Activated CD4-positive, alpha-beta memory T cell treated with anti-CD3 and anti-CD28 coated beads for 36 hours (primary cell): Measurements from ENCODE around the gene SRBD1. TPM values are rescaled to one million over a fixed set of nuclear protein-coding genes. Genes with fewer than 3 reads are reported as not detected.

Experiments used
- CTCF ChIA-PET: fragments of 350-600 bp; sonication (Branson Sonifier 250); formaldehyde crosslinking; loops from one replicate; lab custom pipeline; 2021; ENCODE audit warnings: antibody characterized with exemption, inconsistent platforms; lab: Charles Lee
- POLR2A ChIA-PET: fragments of 350-600 bp; sonication (Branson Sonifier 250); formaldehyde crosslinking; loops from one replicate; lab custom pipeline; 2021; ENCODE audit warnings: antibody characterized with exemption; lab: Charles Lee
- DNase-seq: peaks from one replicate; pipeline ENCODE4 v3.0.0-alpha.2; 2020
- H3K27ac Mint-ChIP-seq: one replicate; pipeline ENCODE4 v1.8.0; 2021; ENCODE audit warnings: mixed read lengths
- H3K27me3 Mint-ChIP-seq: one replicate; pipeline ENCODE4 v1.8.0; 2021; ENCODE audit warnings: mixed read lengths
- H3K36me3 Mint-ChIP-seq: one replicate; pipeline ENCODE4 v1.8.0; 2021; ENCODE audit warnings: mixed read lengths
- H3K4me1 Mint-ChIP-seq: one replicate; pipeline ENCODE4 v1.8.0; 2021; ENCODE audit warnings: low read depth, mixed read lengths
- H3K4me3 Mint-ChIP-seq: one replicate; pipeline ENCODE4 v1.8.0; 2021; ENCODE audit warnings: mild to moderate bottlenecking, mixed read lengths
- H3K9me3 Mint-ChIP-seq: one replicate; pipeline ENCODE4 v1.8.0; 2021; ENCODE audit warnings: mixed read lengths
- intact Hi-C: fragments of 100-400 bp; cut with micrococcal nuclease; formaldehyde crosslinking; loops from one replicate; pipeline ENCODE4 v1.15.1; 2023
- total RNA-seq, 2 experiments: library from RNA; stranded (reverse); gene quantifications; one replicate each; pipeline ENCODE4 v1.2.3, GENCODE V29; 2021

SRBD1 gene
- total RNA-seq, 2 experiments from 2014 or later = 19.3 to 20.5 TPM

DNA sequence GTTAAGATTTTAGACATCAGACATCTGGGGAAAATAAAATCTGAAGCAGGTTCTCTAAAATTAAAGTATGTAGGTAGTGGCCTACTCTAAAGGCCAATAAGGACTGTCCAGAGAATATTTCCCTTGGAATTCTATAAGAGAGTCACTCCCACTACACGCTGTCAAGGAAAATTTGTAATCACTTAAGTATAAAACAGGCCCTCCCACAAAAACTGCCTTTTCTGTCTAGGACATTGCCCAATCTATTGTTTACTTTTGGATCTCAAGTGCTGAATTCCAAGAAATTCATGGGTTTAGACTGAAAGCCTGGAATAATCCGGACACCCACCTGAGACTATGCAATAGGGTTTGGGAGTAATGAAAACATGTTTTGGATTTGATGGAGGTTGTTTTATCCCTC is 1.7 kb upstream of the SRBD1 start:
- Mint-ChIP-seq H3K27ac (peak overlapping the region; percentile 50), H3K4me3 (no peak overlapping the region), H3K36me3 (no peaks in the 10 kb centered on the region), H3K4me1 (peaks cover 18% of the 10 kb centered on the region), H3K27me3 (no peaks in the 10 kb centered on the region), H3K9me3 (no peaks in the 10 kb centered on the region)
- ChIA-PET POLR2A (interaction anchor here (1.2 kb wide), 1 partner anchor 37 kb away, joined by 3 read pairs; no protein-coding TSS in a partner anchor), CTCF (interaction anchor here (1.1 kb wide), 1 partner anchor 166 kb away, joined by 3 read pairs; no protein-coding TSS in a partner anchor)
- intact Hi-C loops = no loop called here
- DNase-seq = no peak

DNA sequence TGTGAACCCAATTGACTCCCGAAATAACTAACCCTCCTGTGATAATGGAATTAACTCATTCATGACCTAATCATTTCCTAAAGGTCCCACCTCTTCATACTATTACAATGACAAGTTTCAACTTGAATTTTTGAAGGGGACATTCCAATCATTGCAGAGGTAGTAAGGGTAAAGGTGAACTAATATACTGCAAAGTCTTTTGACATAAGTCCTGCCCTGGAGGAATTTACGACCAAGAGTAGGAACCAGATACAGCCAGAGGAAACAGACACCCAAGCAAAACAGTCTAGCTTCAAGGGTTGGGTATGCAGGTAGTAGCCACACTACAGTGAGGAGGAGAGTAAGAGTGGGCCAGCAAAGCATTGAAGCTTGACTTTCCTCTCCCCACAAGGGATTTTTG is 1.2 kb upstream of the SRBD1 start:
- no peak for DNase-seq
- CTCF ChIA-PET = interaction anchor here (1.1 kb wide), 1 partner anchor 166 kb away, joined by 3 read pairs; no protein-coding TSS in a partner anchor
- Mint-ChIP-seq H3K27ac (peak overlapping the region; percentile 50), H3K36me3 (no peaks in the 10 kb centered on the region), H3K27me3 (no peaks in the 10 kb centered on the region), H3K4me3 (no peak overlapping the region), H3K9me3 (no peaks in the 10 kb centered on the region), H3K4me1 (peaks cover 18% of the 10 kb centered on the region)
- intact Hi-C loops = no loop called here
- POLR2A ChIA-PET = interaction anchor here (1.2 kb wide), 1 partner anchor 38 kb away, joined by 3 read pairs; no protein-coding TSS in a partner anchor

DNA sequence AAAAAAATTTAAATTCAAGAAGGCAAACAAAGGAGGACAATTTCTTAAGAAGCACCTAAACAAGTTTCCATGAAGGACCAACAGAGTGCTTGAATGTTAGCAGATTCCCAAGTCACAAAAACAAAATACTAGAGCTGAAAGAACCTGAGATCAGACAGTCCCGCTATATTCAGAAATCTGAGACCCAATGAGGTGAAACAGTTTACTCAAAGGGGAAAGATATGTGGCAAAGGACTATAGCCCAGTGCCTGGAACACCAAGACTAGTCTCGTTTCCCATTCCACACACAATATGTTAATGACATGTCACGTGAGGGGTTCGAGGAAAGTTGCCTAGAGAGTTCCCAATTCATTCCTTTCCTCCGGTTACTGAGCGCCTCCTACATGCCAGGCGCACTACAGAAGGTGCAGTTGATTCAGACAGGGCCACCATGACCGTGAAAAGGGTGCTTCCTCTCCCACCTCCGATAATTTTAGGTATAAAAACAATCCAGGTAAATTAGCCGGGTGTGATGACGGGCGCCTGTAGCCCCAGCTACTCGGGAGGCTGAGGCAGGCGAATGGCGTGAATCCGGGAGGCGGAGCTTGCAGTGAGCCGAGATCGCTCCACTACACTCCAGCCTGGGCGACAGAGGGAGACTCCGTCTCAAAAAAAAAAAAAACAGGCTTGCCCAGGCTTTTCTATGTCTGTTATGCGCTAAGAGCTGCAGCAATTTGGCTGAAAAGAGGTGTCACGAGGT is 617 bp downstream of the SRBD1 start:
- H3K9me3 Mint-ChIP-seq = no peaks in the 10 kb centered on the region
- H3K4me1 Mint-ChIP-seq = peaks cover 18% of the 10 kb centered on the region
- ChIA-PET POLR2A (interaction anchor here (1.0 kb wide), 1 partner anchor 113 kb away, joined by 4 read pairs; no protein-coding TSS in a partner anchor), CTCF (interaction anchor here (0.6 to 1.8 kb wide), 9 partner anchors 22 to 452 kb away, joined by 3 to 6 read pairs (median 4); no protein-coding TSS in a partner anchor)
- peak overlapping the region; percentile 94 for H3K27ac Mint-ChIP-seq
- intact Hi-C loops = loop anchor here (1.0 to 2.0 kb wide), 4 partner anchors 40 to 113 kb away; partner anchors contain the start of gene PRKCE
- peak overlapping the region; percentile 95 for H3K4me3 Mint-ChIP-seq
- no peaks in the 10 kb centered on the region for H3K27me3 Mint-ChIP-seq
- no peaks in the 10 kb centered on the region for H3K36me3 Mint-ChIP-seq
- peak; percentile 64 for DNase-seq

DNA sequence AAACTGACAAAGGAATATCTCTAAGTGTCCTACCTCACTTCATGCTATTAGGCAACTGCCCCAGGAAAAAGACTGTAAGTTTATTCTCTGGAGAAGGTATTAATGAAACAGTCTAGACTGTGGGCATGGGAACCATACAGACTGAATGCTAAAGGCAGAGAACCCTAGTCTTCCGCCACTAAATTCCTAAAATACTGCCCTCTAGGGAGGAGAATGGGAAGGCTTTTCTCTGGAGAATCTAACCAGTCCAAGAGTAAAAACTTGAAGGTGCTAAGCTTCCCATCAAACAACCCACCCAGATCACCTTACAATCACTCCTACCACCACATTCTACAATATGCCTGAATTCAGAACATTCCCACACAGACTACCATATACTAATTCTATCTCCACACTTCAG is 3.4 kb downstream of the SRBD1 start:
- Mint-ChIP-seq H3K27ac (no peak overlapping the region), H3K4me1 (peaks cover 20% of the 10 kb centered on the region), H3K27me3 (no peaks in the 10 kb centered on the region), H3K9me3 (no peaks in the 10 kb centered on the region), H3K4me3 (no peak overlapping the region), H3K36me3 (peaks cover 12% of the 10 kb centered on the region)
- DNase-seq = no peak
- intact Hi-C loops = no loop called here
- CTCF ChIA-PET = interaction anchor here (0.6 to 1.3 kb wide), 5 partner anchors 22 to 883 kb away, joined by 3 read pairs; no protein-coding TSS in a partner anchor
- POLR2A ChIA-PET = no interaction called here

DNA sequence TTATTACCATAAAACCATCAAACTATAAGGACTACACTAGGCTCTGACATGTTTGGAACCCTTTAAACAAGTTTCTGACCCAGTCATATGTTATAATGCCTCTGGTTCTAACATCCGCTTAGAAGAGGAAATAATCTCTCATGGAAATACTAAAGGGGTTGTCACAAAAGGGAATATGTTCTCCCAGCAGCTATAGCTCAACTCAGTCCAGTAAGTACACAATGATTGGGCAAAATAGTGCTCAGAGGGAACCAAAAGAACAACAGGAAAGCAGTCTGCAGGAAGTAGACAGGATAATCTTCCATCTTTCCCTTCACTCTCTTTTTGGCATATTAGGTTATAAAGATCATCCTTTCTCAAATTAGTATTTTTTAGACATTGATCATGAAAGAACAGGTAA is 4.3 kb downstream of the SRBD1 start:
- intact Hi-C loops = no loop called here
- CTCF ChIA-PET = interaction anchor here (1.1 kb wide), 1 partner anchor 21 kb away, joined by 3 read pairs; no protein-coding TSS in a partner anchor
- POLR2A ChIA-PET = no interaction called here

DNA sequence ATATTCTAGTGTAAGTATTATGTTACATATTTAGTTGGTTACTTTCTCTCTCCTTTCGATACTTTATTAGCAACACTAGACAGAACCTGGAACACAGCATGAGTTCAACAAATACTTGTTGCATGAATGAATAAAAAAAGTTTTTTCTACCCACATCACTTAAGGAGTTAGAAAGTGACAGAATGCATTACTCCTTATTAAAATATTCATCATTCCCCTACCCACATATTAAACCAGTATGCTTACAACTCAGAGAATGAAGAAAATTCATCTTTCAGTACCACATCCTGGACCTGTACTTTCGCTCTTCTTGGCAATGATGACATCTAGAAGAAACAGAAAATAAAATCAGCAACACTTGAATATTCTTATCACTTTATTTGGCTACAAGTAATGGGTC is 6.0 kb downstream of the SRBD1 start:
- Mint-ChIP-seq H3K9me3 (no peaks in the 10 kb centered on the region), H3K4me3 (no peak overlapping the region), H3K27me3 (no peaks in the 10 kb centered on the region), H3K27ac (no peak overlapping the region), H3K36me3 (peaks cover 27% of the 10 kb centered on the region), H3K4me1 (peaks cover 10% of the 10 kb centered on the region)
- ChIA-PET POLR2A (interaction anchor here (0.5 kb wide), 1 partner anchor 31 kb away, joined by 3 read pairs; no protein-coding TSS in a partner anchor), CTCF (no interaction called here)
- DNase-seq = no peak
- intact Hi-C loops = no loop called here

More for the DNA sequence above, 4.3 kb downstream of the SRBD1 start:
- no peaks in the 10 kb centered on the region for H3K27me3 Mint-ChIP-seq
- H3K9me3 Mint-ChIP-seq = no peaks in the 10 kb centered on the region
- no peak overlapping the region for H3K27ac Mint-ChIP-seq
- H3K36me3 Mint-ChIP-seq = peaks cover 13% of the 10 kb centered on the region
- peaks cover 18% of the 10 kb centered on the region for H3K4me1 Mint-ChIP-seq
- DNase-seq = no peak
- no peak overlapping the region for H3K4me3 Mint-ChIP-seq

DNA sequence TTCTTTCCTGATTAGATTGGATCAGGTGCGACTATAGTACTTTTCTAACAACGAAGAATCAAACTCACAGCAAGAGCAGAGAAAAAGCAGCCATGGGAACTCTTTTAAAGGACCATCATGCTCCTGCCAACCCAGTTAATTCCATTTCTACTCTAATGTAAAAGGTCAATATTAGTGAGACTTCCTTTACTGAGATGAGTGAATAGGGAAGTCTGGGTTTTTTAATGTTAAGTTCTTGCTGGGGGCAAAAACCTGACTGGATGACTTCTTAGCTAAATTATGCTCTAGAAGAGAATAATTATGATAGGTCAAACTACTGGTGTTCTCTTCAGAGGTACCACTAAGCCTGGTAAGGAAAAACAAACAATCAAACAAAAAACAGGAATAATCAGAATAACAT is 8.4 kb downstream of the SRBD1 start:
- H3K36me3 Mint-ChIP-seq = peaks cover 43% of the 10 kb centered on the region
- intact Hi-C loops = no loop called here
- POLR2A ChIA-PET = no interaction called here
- H3K4me3 Mint-ChIP-seq = no peak overlapping the region
- no peaks in the 10 kb centered on the region for H3K27me3 Mint-ChIP-seq
- no peak for DNase-seq
- CTCF ChIA-PET = no interaction called here
- no peaks in the 10 kb centered on the region for H3K9me3 Mint-ChIP-seq
- no peak overlapping the region for H3K27ac Mint-ChIP-seq
- H3K4me1 Mint-ChIP-seq = peaks cover 2% of the 10 kb centered on the region

DNA sequence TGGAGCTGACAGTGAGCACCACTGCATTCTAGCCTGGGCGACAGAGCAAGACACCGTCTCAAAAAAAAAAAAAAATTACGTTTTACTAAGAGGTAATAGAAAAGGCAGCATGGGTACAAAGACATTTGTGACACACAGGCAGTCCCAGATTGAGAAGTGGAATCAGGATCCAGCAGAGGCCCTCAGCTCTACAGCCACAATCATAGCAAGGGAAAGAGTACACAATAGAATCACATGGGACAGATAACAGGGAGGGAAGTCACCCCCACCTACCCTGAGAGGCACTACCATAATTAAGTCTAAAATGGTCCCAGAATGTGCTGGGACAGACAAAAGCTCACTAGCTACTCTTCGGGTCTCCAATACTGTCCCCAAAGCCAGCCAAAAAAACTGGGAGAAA is 12.5 kb downstream of the SRBD1 start:
- intact Hi-C loops = no loop called here
- no peak for DNase-seq
- H3K27me3 Mint-ChIP-seq = no peaks in the 10 kb centered on the region
- no peak overlapping the region for H3K27ac Mint-ChIP-seq
- ChIA-PET CTCF (no interaction called here), POLR2A (no interaction called here)
- no peaks in the 10 kb centered on the region for H3K4me1 Mint-ChIP-seq
- H3K36me3 Mint-ChIP-seq = peaks cover 49% of the 10 kb centered on the region
- no peak overlapping the region for H3K4me3 Mint-ChIP-seq
- H3K9me3 Mint-ChIP-seq = no peaks in the 10 kb centered on the region

DNA sequence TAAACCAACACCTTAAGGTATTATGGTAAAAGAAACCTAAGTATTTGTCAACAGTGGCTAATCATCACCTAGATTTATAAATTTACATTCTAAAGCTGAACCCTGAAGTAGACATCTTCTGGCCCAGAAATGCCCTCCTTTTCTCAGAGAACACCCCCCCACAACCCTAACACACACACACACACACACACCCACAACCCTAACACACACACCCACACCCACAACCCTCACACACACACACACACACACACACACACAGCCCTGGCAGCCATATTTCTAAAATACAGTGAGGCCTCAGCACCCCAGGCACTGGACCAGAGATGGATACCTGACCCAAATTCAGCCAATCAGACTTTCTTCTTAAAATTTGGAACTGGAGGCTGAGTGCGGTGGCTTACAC is 14.3 kb downstream of the SRBD1 start:
- H3K36me3 Mint-ChIP-seq = peaks cover 55% of the 10 kb centered on the region
- POLR2A ChIA-PET = no interaction called here
- H3K4me1 Mint-ChIP-seq = peaks cover 2% of the 10 kb centered on the region
- no peaks in the 10 kb centered on the region for H3K27me3 Mint-ChIP-seq
- H3K4me3 Mint-ChIP-seq = no peak overlapping the region
- H3K9me3 Mint-ChIP-seq = no peaks in the 10 kb centered on the region
- intact Hi-C loops = no loop called here
- no peak overlapping the region for H3K27ac Mint-ChIP-seq
- CTCF ChIA-PET = no interaction called here
- no peak for DNase-seq

DNA sequence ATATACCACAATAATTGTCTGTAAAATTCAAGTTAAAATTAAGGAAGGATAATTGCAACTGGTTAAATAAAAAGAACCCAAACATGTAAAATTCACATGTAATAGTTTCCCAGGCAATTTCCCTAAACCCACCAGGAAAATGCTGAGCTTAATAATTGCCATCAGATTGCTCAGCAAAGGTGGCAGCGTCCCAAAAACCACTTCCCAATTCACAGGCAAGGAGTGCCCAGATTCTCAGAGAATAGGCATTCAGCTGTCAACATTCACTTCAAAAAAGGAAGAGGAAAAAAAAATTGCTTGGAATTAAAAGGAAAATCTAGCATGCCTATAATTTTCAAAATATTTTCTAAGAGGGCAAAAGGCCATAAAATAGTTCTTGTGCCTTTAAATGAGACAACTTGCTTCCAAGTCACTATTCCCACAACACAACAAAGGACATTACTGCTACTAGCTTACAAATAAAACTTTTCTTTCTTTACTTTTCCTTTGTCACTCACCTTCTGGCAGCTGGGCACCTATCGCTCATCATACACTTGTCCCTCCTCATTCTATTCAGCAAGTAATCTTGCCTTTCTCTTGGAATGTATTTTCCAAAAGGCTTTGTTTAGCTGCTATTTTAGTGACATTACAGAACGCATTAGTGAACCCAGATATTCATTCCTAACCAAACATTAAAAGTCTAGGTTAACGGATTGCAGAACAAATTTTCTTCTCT is 15.2 kb downstream of the SRBD1 start:
- intact Hi-C loops = no loop called here
- no peak for DNase-seq
- peaks cover 8% of the 10 kb centered on the region for H3K4me1 Mint-ChIP-seq
- peaks cover 57% of the 10 kb centered on the region for H3K36me3 Mint-ChIP-seq
- ChIA-PET CTCF (interaction anchor here (1.1 kb wide), 1 partner anchor 11 kb away, joined by 9 read pairs; no protein-coding TSS in a partner anchor), POLR2A (no interaction called here)
- no peak overlapping the region for H3K4me3 Mint-ChIP-seq
- no peak overlapping the region for H3K27ac Mint-ChIP-seq
- H3K27me3 Mint-ChIP-seq = no peaks in the 10 kb centered on the region
- no peaks in the 10 kb centered on the region for H3K9me3 Mint-ChIP-seq

DNA sequence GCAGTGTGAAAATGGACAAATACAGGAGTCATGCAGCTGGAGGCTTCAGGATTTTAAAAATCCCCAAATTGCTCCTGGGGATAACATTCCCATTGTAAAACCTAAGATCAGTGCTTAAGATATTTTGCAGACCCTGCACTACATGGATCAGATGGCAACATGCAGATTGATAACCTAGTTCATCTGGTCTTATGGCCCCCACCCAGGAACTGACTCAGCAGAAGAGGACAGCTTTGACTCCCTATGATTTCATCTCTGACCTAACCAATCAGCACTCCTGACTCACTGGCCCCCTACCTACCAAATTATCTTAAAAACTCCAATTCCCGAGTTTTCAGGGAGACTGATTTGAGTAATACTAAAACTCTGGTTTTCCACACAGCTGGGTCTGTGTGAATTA is 20.0 kb downstream of the SRBD1 start:
- no peak for DNase-seq
- H3K9me3 Mint-ChIP-seq = no peaks in the 10 kb centered on the region
- intact Hi-C loops = no loop called here
- H3K4me1 Mint-ChIP-seq = peaks cover 31% of the 10 kb centered on the region
- POLR2A ChIA-PET = no interaction called here
- no peaks in the 10 kb centered on the region for H3K27me3 Mint-ChIP-seq
- H3K4me3 Mint-ChIP-seq = no peak overlapping the region
- H3K27ac Mint-ChIP-seq = no peak overlapping the region
- CTCF ChIA-PET = no interaction called here
- H3K36me3 Mint-ChIP-seq = peaks cover 37% of the 10 kb centered on the region
